ENCODE results near the gene POLR2I.

The POLR2I gene

GRCh38 chr19:36131221-36131620 is 16.5 kb upstream of the POLR2I start:
- peak; percentile 34 for DNase-seq

DNA sequence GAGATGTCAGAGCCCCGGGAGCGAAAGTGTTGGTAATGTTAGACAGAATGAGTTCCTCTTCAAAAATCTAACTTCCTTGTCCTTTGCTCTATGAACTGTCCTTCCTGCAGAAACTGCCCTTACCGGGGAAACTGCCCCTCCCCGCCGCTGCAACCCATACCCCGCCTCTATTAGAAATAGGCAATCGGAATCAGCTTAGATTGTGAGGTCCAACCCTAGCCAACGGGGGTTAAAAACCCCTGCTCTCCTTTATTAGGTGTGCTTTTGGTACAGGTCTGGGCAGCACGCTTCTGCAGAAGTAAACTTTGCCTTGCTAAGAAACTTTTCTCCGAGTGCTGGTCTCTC is 13.7 kb upstream of the POLR2I start:
- peak; percentile 67 for DNase-seq

GRCh38 chr19:36125557-36125956 is 10.9 kb upstream of the POLR2I start:
- no peak for DNase-seq

- DNase-seq = no peak
Measured at GRCh38 chr19:36121486-36122124, 6.9 kb upstream of the POLR2I start.

GRCh38 chr19:36120984-36121358 is 6.3 kb upstream of the POLR2I start:
- no peak for DNase-seq

GRCh38 chr19:36120092-36120983 is 5.7 kb upstream of the POLR2I start:
- no peak for DNase-seq

DNA sequence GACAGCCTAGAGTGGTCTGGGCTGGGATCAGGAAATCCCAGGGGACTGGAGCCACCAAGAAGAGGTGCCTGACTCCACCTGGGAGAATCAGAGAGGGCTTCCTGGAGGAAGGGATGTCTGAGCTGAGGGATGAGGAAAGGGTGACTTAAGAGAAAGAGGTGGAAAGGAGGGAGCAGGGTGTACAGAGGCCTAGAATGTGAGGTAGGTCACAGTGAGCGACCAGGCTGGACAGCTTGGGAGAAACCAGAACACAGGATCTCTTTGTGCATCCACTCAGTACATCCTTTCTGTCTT is 1.6 kb upstream of the POLR2I start:
- no peak for DNase-seq

DNA sequence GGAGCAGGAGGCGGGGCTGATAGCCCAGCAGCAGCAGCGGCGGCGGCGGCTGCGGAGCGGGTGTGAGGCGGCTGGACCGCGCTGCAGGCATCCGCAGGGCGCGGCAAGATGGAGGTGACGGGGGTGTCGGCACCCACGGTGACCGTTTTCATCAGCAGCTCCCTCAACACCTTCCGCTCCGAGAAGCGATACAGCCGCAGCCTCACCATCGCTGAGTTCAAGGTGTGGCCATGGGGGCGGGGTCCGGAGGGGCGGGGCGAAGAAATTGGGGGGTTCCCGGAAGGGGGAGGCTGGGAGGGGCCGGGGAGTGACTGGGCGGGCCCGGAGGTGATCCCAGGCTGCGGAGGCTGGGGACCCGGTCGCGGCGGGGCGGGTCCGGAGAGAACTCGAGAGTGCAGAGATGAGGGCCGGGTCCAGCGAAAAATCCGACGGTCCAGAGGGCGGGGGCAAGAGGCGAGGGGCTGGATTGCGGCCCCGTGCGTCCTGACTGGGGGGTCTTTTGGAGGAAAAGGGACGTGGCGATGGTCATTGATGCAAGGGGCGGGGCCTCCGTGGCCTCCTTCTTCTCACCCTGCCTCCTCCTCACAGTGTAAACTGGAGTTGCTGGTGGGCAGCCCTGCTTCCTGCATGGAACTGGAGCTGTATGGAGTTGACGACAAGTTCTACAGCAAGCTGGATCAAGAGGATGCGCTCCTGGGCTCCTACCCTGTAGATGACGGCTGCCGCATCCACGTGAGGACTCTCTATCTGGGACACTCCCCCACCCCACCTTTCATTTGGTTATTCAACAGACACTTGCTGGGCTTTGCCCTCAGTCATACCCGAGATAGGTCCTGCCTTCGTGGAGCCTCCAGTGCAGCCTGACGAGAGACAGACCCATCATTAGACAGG is 1.0 kb upstream of the POLR2I start, which contains the start of gene TBCB:
TBCB (plus strand) TSS at position 16 of the 891 bp plus-strand sequence; CDS start at position 109, 93 bp downstream.
- DNase-seq = no peak

- DNase-seq = peak; percentile 44
Measured at GRCh38 chr19:36113894-36114720, 568 bp downstream of the POLR2I start.

- no peak for DNase-seq
Measured at GRCh38 chr19:36113425-36113824, 1.2 kb downstream of the POLR2I start.

DNA sequence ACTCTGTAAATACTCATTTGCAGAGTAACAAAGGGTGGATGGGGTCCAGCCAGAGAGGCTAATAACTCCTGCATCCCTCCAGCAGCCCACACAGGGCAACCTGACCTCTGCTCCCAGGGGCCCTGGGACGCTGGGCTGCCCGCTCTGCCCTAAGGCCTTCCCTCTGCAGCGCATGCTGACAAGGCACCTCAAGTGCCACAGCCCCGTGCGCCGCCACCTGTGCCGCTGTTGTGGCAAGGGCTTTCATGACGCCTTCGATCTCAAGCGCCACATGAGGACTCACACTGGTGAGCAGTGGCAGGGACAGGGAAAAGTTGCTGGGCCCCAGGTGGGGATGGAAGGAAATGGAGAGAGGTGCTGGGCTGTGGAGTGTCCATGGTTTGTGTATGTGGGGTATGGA is 2.0 kb downstream of the POLR2I start:
- no peak for DNase-seq

DNA sequence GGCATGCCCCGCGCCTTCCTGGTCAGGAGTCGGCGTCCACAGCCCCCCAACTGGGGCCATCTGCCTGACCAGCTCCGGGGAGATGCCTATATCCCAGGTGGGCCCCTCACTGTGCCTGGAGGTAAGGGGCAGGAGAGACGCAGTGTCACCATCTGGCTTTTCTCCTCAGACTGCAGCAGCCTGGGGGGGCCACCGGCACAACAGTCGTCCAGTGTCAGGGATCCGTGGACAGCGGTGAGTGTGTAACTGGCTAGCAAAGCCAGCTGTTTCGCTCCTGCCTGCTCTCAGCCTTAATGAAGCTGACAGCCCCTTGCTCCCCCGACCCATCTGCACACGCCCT is 3.5 kb downstream of the POLR2I start:
- DNase-seq = no peak

DNA sequence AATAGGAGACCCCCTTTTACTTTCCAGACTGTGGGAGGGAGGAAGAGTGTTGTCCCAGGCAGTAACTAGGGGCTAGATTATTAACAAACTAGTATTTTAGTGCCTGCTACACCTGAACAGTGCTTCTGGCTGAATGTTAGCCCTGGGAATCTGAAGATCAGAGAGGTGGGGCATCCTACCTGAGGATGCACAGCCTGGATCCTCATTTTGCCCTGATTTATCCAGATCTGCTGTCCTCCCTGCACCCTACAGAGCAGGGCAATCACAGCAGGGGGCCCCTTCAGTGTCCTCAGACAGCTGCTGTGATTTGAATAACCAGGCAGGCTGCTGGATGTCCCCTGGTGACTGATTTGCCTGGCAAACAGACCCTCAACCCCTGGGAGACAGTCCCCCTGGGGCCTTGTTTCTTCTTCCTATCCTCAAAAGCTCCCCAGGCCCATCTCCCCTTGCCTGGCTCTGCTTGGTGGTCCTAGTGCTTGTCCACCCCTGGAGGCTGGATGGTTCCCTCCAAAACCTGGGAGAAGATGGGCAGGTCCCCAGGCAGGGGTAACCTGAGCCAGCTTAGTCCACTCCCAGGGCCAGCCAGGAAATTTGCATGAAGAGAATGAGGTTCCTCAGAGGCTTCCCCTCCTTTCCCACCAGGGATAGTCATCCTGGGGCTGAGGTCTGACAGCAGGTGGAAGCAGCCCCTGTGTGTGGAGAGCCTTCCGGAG is 4.0 kb downstream of the POLR2I start, which contains the start of gene OVOL3:
OVOL3 (plus strand) TSS at position 657 of the 713 bp plus-strand sequence. CDS start 60 bp downstream, outside the sequence.
- no peak for DNase-seq

DNA sequence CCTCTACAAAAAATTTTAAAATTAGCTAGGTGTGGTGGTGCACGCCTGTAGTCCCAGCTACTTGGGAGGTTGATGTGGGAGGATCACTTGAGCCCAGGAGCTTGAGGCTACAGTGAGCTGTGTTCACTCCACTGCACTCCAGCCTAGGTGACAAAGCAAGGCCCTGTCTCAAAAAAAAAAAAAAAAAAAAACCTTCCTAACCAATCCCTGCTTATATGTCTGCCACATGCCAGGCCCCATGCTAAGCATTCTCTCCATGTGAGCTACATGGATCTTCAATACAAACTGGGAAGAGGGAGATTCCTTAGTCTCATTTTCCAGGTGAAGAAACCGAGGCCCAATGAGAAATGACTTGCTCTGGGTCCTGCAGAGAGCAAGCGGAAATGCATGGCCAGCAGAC is 6.0 kb downstream of the POLR2I start:
- no peak for DNase-seq

GRCh38 chr19:36106991-36107390 is 7.7 kb downstream of the POLR2I start:
- DNase-seq = no peak

DNA sequence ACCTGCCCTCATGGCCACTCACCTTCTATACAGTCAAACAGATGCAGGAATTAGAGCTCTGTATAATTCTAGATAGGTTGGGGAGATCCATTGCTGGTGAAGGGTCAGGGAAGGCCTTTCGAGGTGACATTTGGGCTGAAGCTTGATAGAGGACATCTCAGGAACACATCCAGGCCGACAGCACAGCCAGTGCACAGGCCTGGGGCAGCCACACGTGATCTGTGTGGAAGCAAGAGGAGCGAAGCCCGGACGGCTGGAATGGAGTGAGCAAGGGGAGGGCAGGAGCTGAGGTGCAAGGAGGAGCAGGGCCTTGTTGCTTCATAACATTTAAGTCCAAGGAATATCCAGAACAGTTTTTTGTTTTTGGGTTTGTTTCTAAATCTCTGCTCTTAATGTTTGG is 8.2 kb downstream of the POLR2I start:
- no peak for DNase-seq

- DNase-seq = peak; percentile 75
Measured at GRCh38 chr19:36103842-36104552, 10.7 kb downstream of the POLR2I start.

GRCh38 chr19:36103040-36103626 is 11.5 kb downstream of the POLR2I start:
- no peak for DNase-seq

DNA sequence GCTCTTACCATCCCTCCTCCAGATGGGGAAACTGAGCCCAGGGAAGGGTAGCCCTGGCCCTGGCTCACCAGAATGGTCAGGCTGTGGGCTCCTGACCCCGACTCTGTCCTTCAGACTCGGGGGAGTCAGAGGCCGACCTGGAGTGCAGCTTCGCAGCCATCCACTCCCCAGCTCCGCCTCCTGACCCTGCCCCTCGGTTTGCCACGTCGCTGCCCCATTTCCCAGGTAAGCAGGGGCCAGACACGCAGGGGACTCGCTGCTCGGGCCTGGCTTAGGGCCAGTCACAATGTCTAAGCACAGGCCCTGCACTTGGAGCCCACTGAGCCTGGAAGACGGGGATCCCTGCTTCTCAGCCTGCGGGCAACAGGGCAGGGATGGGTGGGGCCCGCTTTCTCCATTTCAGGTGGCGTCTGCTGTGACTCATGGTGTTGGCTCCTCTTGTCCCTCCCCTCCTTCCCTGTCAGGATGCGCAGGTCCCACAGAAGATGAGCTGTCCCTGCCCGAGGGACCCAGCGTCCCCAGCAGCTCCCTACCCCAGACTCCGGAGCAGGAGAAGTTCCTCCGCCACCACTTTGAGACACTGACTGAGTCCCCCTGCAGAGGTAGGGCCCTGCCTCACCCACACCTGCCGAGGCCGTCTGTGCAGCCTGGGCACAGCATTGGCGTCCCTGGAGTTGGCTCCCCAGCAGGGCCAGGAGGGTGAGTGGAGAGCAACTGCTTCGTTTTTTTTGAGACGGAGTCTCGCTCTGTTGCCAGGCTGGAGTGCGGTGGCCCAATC is 12.9 kb downstream of the POLR2I start:
- DNase-seq = no peak

GRCh38 chr19:36100476-36100875 is 14.2 kb downstream of the POLR2I start:
- peak; percentile 78 for DNase-seq

All from hematopoietic multipotent progenitor cell treated with erythropoietin and hydrocortisone succinate and interleukin-3 and kit ligand, for 4 days (in vitro differentiated cells).